ENCODE measurements around the gene ENGASE.

Gene ENGASE

DNA sequence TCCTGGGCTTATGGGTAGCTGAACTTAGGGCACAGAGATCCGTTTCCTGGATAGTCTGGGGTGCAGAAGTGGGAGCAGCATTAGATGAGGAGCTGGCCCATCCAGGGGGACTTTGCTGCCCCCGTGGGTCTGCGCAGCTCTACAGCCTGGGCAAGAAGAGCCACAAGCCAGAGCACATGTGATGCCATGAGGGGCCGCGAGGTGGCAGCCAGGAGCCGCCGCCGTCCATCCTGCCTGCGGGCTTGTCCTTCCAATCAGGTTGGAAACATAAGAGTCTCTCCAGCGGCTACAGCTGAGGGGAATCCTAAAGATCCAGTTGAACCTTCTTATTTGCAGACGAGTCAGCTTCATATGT is 28.8 kb upstream of the ENGASE start:
- TF ChIP-seq, protein P1, sequence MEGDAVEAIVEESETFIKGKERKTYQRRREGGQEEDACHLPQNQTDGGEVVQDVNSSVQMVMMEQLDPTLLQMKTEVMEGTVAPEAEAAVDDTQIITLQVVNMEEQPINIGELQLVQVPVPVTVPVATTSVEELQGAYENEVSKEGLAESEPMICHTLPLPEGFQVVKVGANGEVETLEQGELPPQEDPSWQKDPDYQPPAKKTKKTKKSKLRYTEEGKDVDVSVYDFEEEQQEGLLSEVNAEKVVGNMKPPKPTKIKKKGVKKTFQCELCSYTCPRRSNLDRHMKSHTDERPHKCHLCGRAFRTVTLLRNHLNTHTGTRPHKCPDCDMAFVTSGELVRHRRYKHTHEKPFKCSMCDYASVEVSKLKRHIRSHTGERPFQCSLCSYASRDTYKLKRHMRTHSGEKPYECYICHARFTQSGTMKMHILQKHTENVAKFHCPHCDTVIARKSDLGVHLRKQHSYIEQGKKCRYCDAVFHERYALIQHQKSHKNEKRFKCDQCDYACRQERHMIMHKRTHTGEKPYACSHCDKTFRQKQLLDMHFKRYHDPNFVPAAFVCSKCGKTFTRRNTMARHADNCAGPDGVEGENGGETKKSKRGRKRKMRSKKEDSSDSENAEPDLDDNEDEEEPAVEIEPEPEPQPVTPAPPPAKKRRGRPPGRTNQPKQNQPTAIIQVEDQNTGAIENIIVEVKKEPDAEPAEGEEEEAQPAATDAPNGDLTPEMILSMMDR (IDR thresholded peaks at IDR 0.05; ENCODE audit: insufficient read depth, low read length, poor library complexity, severe bottlenecking), result peak; percentile 98
- Histone ChIP-seq H3K36me3 (ENCODE audit: control insufficient read depth, insufficient read depth, low read length) (no peaks in the 10 kb centered on the region), H3K4me3 (replicated peaks; ENCODE audit: low read depth, low read length) (no peak overlapping the region), H3K27me3 (replicated peaks; ENCODE audit: control insufficient read depth, insufficient read depth, low read length) (no peaks in the 10 kb centered on the region; the same call in 1 of the 2 replicates)
- DNase-seq (ENCODE audit: extremely low read depth, insufficient read length), result peak; percentile 71

DNA sequence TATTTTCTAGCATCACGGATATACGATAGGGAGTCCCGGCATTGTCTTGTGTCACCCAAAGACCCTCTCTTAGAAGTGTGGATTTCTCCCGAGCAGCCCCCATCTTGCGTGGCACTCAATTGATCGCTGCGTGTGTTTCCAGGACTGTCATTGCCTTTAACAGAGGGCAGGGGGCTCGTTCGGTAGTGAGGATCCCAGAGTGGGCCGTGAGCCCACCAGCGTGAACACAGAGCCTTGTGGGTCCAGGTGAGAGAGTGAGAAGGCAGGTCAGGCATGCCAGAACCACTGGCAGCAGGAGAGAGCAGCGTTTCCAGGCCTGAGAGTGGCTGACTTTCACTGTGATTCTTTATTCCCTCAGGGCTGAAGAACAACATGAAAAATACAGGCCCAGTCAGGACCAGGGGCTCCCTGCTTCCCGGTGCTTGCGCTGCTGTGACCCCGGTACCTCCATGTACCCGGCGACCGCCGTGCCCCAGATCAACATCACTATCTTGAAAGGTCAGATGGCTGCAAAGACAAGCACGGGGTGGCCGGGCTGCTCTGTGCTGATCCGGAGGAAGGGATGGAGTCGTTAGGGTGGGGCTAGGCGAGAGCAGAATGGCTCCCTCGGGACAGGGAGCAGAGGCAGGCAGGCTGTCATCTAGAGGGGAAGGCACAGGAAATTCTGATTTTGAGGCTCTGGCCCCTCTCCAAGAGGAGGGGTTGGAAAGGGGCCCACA is 28.3 kb upstream of the ENGASE start:
- H3K36me3 ChIP-seq (ENCODE audit: control insufficient read depth, insufficient read depth, low read length), result no peaks in the 10 kb centered on the region
- H3K4me3 ChIP-seq (replicated peaks; ENCODE audit: low read depth, low read length), result no peak overlapping the region
- TF ChIP-seq, protein P1 (IDR thresholded peaks at IDR 0.05; ENCODE audit: insufficient read depth, low read length, poor library complexity, severe bottlenecking), result no peak
- no peaks in the 10 kb centered on the region; the same call in 1 of the 2 replicates for H3K27me3 ChIP-seq (replicated peaks; ENCODE audit: control insufficient read depth, insufficient read depth, low read length)
- no peak for DNase-seq (ENCODE audit: extremely low read depth, insufficient read length)

GRCh38 chr17:79046916-79047280 is 27.7 kb upstream of the ENGASE start:
- TF ChIP-seq, protein P1 (IDR thresholded peaks at IDR 0.05; ENCODE audit: insufficient read depth, low read length, poor library complexity, severe bottlenecking), result no peak
- Histone ChIP-seq H3K27me3 (replicated peaks; ENCODE audit: control insufficient read depth, insufficient read depth, low read length) (no peaks in the 10 kb centered on the region; the same call in 1 of the 2 replicates), H3K4me3 (replicated peaks; ENCODE audit: low read depth, low read length) (no peak overlapping the region), H3K36me3 (ENCODE audit: control insufficient read depth, insufficient read depth, low read length) (no peaks in the 10 kb centered on the region)
- DNase-seq (ENCODE audit: extremely low read depth, insufficient read length), result no peak

- no peak overlapping the region for H3K4me3 ChIP-seq (replicated peaks; ENCODE audit: low read depth, low read length)
- H3K36me3 ChIP-seq (ENCODE audit: control insufficient read depth, insufficient read depth, low read length), result no peaks in the 10 kb centered on the region
- TF ChIP-seq, protein P1 (IDR thresholded peaks at IDR 0.05; ENCODE audit: insufficient read depth, low read length, poor library complexity, severe bottlenecking), result no peak
- no peak for DNase-seq (ENCODE audit: extremely low read depth, insufficient read length)
- no peaks in the 10 kb centered on the region; the same call in 1 of the 2 replicates for H3K27me3 ChIP-seq (replicated peaks; ENCODE audit: control insufficient read depth, insufficient read depth, low read length)
Measured at GRCh38 chr17:79047291-79047920, 27.2 kb upstream of the ENGASE start.

DNA sequence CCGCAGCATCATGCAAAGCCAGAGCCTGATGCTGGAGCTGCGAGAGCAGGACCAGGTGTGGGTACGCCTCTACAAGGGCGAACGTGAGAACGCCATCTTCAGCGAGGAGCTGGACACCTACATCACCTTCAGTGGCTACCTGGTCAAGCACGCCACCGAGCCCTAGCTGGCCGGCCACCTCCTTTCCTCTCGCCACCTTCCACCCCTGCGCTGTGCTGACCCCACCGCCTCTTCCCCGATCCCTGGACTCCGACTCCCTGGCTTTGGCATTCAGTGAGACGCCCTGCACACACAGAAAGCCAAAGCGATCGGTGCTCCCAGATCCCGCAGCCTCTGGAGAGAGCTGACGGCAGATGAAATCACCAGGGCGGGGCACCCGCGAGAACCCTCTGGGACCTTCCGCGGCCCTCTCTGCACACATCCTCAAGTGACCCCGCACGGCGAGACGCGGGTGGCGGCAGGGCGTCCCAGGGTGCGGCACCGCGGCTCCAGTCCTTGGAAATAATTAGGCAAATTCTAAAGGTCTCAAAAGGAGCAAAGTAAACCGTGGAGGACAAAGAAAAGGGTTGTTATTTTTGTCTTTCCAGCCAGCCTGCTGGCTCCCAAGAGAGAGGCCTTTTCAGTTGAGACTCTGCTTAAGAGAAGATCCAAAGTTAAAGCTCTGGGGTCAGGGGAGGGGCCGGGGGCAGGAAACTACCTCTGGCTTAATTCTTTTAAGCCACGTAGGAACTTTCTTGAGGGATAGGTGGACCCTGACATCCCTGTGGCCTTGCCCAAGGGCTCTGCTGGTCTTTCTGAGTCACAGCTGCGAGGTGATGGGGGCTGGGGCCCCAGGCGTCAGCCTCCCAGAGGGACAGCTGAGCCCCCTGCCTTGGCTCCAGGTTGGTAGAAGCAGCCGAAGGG is 26.4 kb upstream of the ENGASE start:
- TF ChIP-seq, protein P1 (IDR thresholded peaks at IDR 0.05; ENCODE audit: insufficient read depth, low read length, poor library complexity, severe bottlenecking), result no peak
- no peak overlapping the region for H3K4me3 ChIP-seq (replicated peaks; ENCODE audit: low read depth, low read length)
- no peaks in the 10 kb centered on the region; the same call in 1 of the 2 replicates for H3K27me3 ChIP-seq (replicated peaks; ENCODE audit: control insufficient read depth, insufficient read depth, low read length)
- H3K36me3 ChIP-seq (ENCODE audit: control insufficient read depth, insufficient read depth, low read length), result no peaks in the 10 kb centered on the region
- DNase-seq (ENCODE audit: extremely low read depth, insufficient read length), result no peak

Measured in GM06990 (cell line).